ENCODE measurements around the gene GAL. TPM values are rescaled to one million over a fixed set of nuclear protein-coding genes. Genes with fewer than 3 reads are reported as not detected.

The GAL gene
- total RNA-seq, 1 experiment from 2014 or later = 65.2 TPM

DNA sequence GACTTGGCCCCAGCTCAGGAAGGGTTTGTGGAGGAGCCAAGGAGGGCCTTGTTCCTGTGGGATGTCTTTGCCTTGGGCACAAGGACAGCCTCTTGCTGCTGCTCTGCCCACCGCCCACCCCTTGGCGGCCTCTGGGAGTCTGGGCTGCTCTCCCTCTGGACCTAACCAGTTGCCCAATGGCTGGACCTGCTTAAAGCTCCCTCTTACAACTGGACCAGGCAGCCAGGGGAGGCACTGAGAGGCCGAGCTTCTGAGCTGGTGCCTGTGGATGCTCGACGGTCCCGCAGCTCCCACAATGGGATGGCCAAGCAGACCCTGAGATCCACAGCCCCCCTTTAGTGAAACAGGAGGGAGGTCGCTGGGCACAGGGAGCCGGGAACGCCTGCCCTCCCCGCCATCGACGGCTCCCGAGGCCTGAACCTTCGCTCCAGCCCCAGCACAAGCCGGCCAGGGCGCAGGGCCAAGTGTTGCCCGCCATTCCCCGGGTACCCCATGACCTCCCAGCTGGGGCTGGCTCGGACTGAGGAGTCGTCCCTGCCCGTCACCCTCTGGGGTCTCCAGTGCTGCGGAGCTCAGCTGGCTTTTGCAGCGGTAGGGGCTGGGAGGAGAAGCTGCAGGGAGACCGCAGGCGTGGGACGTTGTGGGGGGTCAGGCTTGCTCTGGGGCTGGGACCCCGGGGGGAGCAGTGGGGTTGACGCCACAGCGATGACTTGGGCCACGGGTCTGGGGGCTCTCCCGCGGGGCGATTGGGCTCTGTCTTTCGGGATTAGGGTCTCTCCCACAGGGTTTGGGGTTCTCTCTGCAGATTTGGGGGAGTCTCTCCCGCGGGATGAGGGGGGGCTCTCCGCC lies 584 bp upstream of the GAL start:
- WGBS (ENCODE audit: extremely low coverage, insufficient read length, low lambda C conversion rate) = no CpG with 5 or more reads among the region's 37 CpGs
- H3K27me3 Mint-ChIP-seq (ENCODE audit: low read depth) = peaks cover 47% of the 10 kb centered on the region
- no peak for TF ChIP-seq CTCF (conservative IDR thresholded peaks at IDR 0.05)
- Histone ChIP-seq H2BK5ac (ENCODE audit: insufficient read length, low read length) (no peak overlapping the region), H3K18ac (ENCODE audit: insufficient read length, low read depth, low read length) (peak overlapping the region; percentile 2), H4K5ac (ENCODE audit: insufficient read length, low read depth, low read length) (no peak overlapping the region), H3K56ac (ENCODE audit: insufficient read length, low read depth, low read length) (no peak overlapping the region), H2AK5ac (ENCODE audit: insufficient read length, low read length) (no peak overlapping the region), H3K14ac (ENCODE audit: insufficient read depth, low read length) (peak overlapping the region; percentile 10; the same call in 1 of the 2 replicates), H3K4me2 (ENCODE audit: insufficient read depth, insufficient read length, low read length) (peak overlapping the region; percentile 65), H2AFZ (ENCODE audit: low read length) (no peak overlapping the region), H2BK15ac (ENCODE audit: low read depth, low read length) (no peak overlapping the region), H3K9ac (ENCODE audit: extremely low read depth, insufficient read length, low read length) (no peak overlapping the region), H3K4ac (ENCODE audit: low read depth, low read length) (no peak overlapping the region), H3K79me2 (ENCODE audit: insufficient read depth, low read length) (no peaks in the 10 kb centered on the region), H2BK120ac (ENCODE audit: low read depth, low read length, poor library complexity, severe bottlenecking) (no peak overlapping the region), H3K23me2 (ENCODE audit: insufficient read length, low read depth, low read length, poor library complexity, severe bottlenecking) (peaks cover 6% of the 10 kb centered on the region), H3K4me1 (ENCODE audit: insufficient read depth, low read length) (no peaks in the 10 kb centered on the region), H3K27me3 (ENCODE audit: insufficient read depth, low read length) (peaks cover 18% of the 10 kb centered on the region; the same call in 1 of the 2 replicates), H4K8ac (replicated peaks; ENCODE audit: insufficient read length, low read depth, low read length) (no peak overlapping the region), H2BK12ac (ENCODE audit: insufficient read length, low read depth, low read length) (no peak overlapping the region), H4K91ac (ENCODE audit: insufficient read length, low read depth, low read length) (no peak overlapping the region), H3K23ac (ENCODE audit: insufficient read length, low read depth, low read length) (no peak overlapping the region), H4K20me1 (ENCODE audit: control insufficient read depth, insufficient read depth, insufficient read length) (no peaks in the 10 kb centered on the region), H2BK20ac (ENCODE audit: low read depth, low read length, poor library complexity, severe bottlenecking) (no peak overlapping the region), H3K9me3 (ENCODE audit: control insufficient read depth, low read depth, low read length) (no peaks in the 10 kb centered on the region), H3K27ac (ENCODE audit: insufficient read length, low read depth, low read length) (no peak overlapping the region), H3K79me1 (ENCODE audit: insufficient read depth, low read depth, low read length, poor library complexity, severe bottlenecking) (no peaks in the 10 kb centered on the region), H3T11ph (ENCODE audit: low read length) (no peak overlapping the region)
- DNase-seq = peak; percentile 52
- no peak overlapping the region for H3K27ac Mint-ChIP-seq
- peak overlapping the region; percentile 59 to 68; a peak in 4 of 5 replicates for H3K4me3 Mint-ChIP-seq
- H3K4me1 Mint-ChIP-seq = peaks cover 14% of the 10 kb centered on the region in 2 experiments
- no peaks in the 10 kb centered on the region for H3K9me3 Mint-ChIP-seq
- H3K36me3 Mint-ChIP-seq (ENCODE audit: insufficient read depth in 1 of 3, low read depth in 3 of 3) = peaks cover 0 to 31% (median 26%) of the 10 kb centered on the region in 3 experiments; a peak in 6 of 7 replicates
